Measurements from ENCODE around the gene ZNF334.

DNA sequence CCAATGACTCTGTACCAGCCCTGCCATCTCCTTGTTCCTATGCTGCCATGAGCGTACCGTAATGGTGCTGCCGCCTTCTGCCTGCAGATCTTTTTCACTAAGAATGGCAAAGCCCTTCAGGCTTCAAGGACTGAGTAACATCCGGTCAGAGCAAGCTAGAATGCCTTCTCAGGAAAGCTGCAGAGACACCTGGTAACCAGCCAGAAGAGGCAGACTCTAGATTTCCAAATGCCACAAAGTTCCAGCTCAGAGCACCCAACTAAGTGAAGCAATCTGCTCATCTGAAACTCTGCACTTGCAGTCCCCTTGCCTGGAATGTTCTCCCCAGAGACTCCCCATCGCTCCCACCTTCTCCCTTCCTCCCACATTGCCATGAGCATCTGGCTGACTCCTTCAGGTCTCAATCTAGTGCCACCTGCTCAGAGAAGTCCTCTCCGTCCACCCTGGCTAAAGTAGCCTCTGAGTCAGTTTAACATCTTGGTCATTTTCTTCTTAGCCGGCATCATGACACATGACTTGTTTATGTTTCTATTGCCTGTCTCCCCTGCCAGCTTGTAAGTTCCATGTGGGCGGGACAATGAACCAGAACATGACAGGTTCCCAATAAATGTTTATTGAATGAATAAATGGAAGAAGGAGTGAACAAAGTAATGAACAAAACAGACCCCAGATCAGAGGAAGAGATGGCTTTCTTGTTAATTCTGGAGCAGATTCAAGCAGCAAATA, 44.0 kb upstream of the ZNF334 start:
- TF ChIP-seq, protein P1, sequence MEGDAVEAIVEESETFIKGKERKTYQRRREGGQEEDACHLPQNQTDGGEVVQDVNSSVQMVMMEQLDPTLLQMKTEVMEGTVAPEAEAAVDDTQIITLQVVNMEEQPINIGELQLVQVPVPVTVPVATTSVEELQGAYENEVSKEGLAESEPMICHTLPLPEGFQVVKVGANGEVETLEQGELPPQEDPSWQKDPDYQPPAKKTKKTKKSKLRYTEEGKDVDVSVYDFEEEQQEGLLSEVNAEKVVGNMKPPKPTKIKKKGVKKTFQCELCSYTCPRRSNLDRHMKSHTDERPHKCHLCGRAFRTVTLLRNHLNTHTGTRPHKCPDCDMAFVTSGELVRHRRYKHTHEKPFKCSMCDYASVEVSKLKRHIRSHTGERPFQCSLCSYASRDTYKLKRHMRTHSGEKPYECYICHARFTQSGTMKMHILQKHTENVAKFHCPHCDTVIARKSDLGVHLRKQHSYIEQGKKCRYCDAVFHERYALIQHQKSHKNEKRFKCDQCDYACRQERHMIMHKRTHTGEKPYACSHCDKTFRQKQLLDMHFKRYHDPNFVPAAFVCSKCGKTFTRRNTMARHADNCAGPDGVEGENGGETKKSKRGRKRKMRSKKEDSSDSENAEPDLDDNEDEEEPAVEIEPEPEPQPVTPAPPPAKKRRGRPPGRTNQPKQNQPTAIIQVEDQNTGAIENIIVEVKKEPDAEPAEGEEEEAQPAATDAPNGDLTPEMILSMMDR (IDR thresholded peaks at IDR 0.05), result no peak
- TF ChIP-seq POLR2A (IDR thresholded peaks at IDR 0.05) (no peak), EP300 (IDR thresholded peaks at IDR 0.05) (no peak)
